Measurements from ENCODE around the gene KRTAP5-1. TPM values are rescaled to one million over a fixed set of nuclear protein-coding genes. Genes with fewer than 3 reads are reported as not detected.

Gene KRTAP5-1
- total RNA-seq, 2 experiments from 2014 or later, result not detected

- no peak overlapping the region for H3K27ac Mint-ChIP-seq
- no peak for DNase-seq
- H3K27me3 Mint-ChIP-seq, result peaks cover 15% of the 10 kb centered on the region
- H3K4me3 Mint-ChIP-seq, result peak overlapping the region; percentile 51
- peaks cover 15% of the 10 kb centered on the region for H3K4me1 Mint-ChIP-seq
- H3K9me3 Mint-ChIP-seq, result no peaks in the 10 kb centered on the region
- H3K36me3 Mint-ChIP-seq, result no peaks in the 10 kb centered on the region
Measured at GRCh38 chr11:1570896-1571759, 14.0 kb downstream of the KRTAP5-1 start.

GRCh38 chr11:1570531-1570895, 14.6 kb downstream of the KRTAP5-1 start:
- no peak overlapping the region for H3K27ac Mint-ChIP-seq
- H3K9me3 Mint-ChIP-seq, result no peaks in the 10 kb centered on the region
- H3K4me1 Mint-ChIP-seq, result peaks cover 15% of the 10 kb centered on the region
- no peak for DNase-seq
- peaks cover 14% of the 10 kb centered on the region for H3K27me3 Mint-ChIP-seq
- H3K36me3 Mint-ChIP-seq, result no peaks in the 10 kb centered on the region
- peak overlapping the region; percentile 51 for H3K4me3 Mint-ChIP-seq

- Mint-ChIP-seq H3K27ac (no peak overlapping the region), H3K36me3 (no peaks in the 10 kb centered on the region), H3K9me3 (no peaks in the 10 kb centered on the region), H3K4me1 (peaks cover 15% of the 10 kb centered on the region), H3K27me3 (peaks cover 9% of the 10 kb centered on the region), H3K4me3 (no peak overlapping the region)
- DNase-seq, result no peak
Measured at GRCh38 chr11:1570001-1570453, 15.1 kb downstream of the KRTAP5-1 start.

GRCh38 chr11:1569251-1569780, 15.8 kb downstream of the KRTAP5-1 start:
- Mint-ChIP-seq H3K4me3 (no peak overlapping the region), H3K36me3 (no peaks in the 10 kb centered on the region), H3K9me3 (no peaks in the 10 kb centered on the region), H3K27ac (no peak overlapping the region), H3K4me1 (peaks cover 15% of the 10 kb centered on the region), H3K27me3 (peaks cover 6% of the 10 kb centered on the region)
- DNase-seq, result no peak

- Mint-ChIP-seq H3K9me3 (no peaks in the 10 kb centered on the region), H3K4me1 (peaks cover 9% of the 10 kb centered on the region), H3K36me3 (no peaks in the 10 kb centered on the region), H3K4me3 (no peak overlapping the region), H3K27ac (no peak overlapping the region), H3K27me3 (peaks cover 2% of the 10 kb centered on the region)
- peak; percentile 46 for DNase-seq
Measured at GRCh38 chr11:1568441-1568911, 16.6 kb downstream of the KRTAP5-1 start.

GRCh38 chr11:1567721-1568100, 17.4 kb downstream of the KRTAP5-1 start:
- H3K4me3 Mint-ChIP-seq, result no peak overlapping the region
- H3K4me1 Mint-ChIP-seq, result peaks cover 8% of the 10 kb centered on the region
- no peaks in the 10 kb centered on the region for H3K27me3 Mint-ChIP-seq

GRCh38 chr11:1567052-1567720, 17.9 kb downstream of the KRTAP5-1 start:
- no peaks in the 10 kb centered on the region for H3K9me3 Mint-ChIP-seq
- peaks cover 8% of the 10 kb centered on the region for H3K4me1 Mint-ChIP-seq
- no peaks in the 10 kb centered on the region for H3K27me3 Mint-ChIP-seq
- no peak for DNase-seq
- H3K27ac Mint-ChIP-seq, result no peak overlapping the region
- no peak overlapping the region for H3K4me3 Mint-ChIP-seq
- H3K36me3 Mint-ChIP-seq, result no peaks in the 10 kb centered on the region

More at GRCh38 chr11:1567721-1568100, 17.4 kb downstream of the KRTAP5-1 start:
- no peak for DNase-seq
- Mint-ChIP-seq H3K36me3 (no peaks in the 10 kb centered on the region), H3K9me3 (no peaks in the 10 kb centered on the region), H3K27ac (no peak overlapping the region)

- Mint-ChIP-seq H3K27ac (no peak overlapping the region), H3K36me3 (no peaks in the 10 kb centered on the region), H3K4me3 (no peak overlapping the region), H3K27me3 (no peaks in the 10 kb centered on the region), H3K9me3 (no peaks in the 10 kb centered on the region), H3K4me1 (peaks cover 8% of the 10 kb centered on the region)
- no peak for DNase-seq
Measured at GRCh38 chr11:1566381-1567051, 18.6 kb downstream of the KRTAP5-1 start.

GRCh38 chr11:1565904-1566247, 19.2 kb downstream of the KRTAP5-1 start:
- H3K4me3 Mint-ChIP-seq, result no peak overlapping the region
- H3K27me3 Mint-ChIP-seq, result no peaks in the 10 kb centered on the region
- DNase-seq, result no peak
- no peak overlapping the region for H3K27ac Mint-ChIP-seq
- H3K4me1 Mint-ChIP-seq, result peaks cover 8% of the 10 kb centered on the region
- no peaks in the 10 kb centered on the region for H3K36me3 Mint-ChIP-seq
- H3K9me3 Mint-ChIP-seq, result no peaks in the 10 kb centered on the region

- H3K27me3 Mint-ChIP-seq, result no peaks in the 10 kb centered on the region
- no peak for DNase-seq
- peaks cover 2% of the 10 kb centered on the region for H3K4me1 Mint-ChIP-seq
- H3K4me3 Mint-ChIP-seq, result no peak overlapping the region
- H3K36me3 Mint-ChIP-seq, result no peaks in the 10 kb centered on the region
- no peaks in the 10 kb centered on the region for H3K9me3 Mint-ChIP-seq
- no peak overlapping the region for H3K27ac Mint-ChIP-seq
Measured at GRCh38 chr11:1565173-1565903, 19.7 kb downstream of the KRTAP5-1 start.

GRCh38 chr11:1564535-1565172, 20.4 kb downstream of the KRTAP5-1 start:
- no peak for DNase-seq
- Mint-ChIP-seq H3K27ac (no peak overlapping the region), H3K4me1 (no peaks in the 10 kb centered on the region), H3K27me3 (no peaks in the 10 kb centered on the region), H3K9me3 (no peaks in the 10 kb centered on the region), H3K36me3 (no peaks in the 10 kb centered on the region), H3K4me3 (no peak overlapping the region)

- Mint-ChIP-seq H3K9me3 (no peaks in the 10 kb centered on the region), H3K27me3 (no peaks in the 10 kb centered on the region), H3K4me3 (no peak overlapping the region), H3K36me3 (no peaks in the 10 kb centered on the region), H3K27ac (no peak overlapping the region), H3K4me1 (no peaks in the 10 kb centered on the region)
- no peak for DNase-seq
Measured at GRCh38 chr11:1563697-1564534, 21.2 kb downstream of the KRTAP5-1 start.

- Mint-ChIP-seq H3K27me3 (no peaks in the 10 kb centered on the region), H3K36me3 (no peaks in the 10 kb centered on the region), H3K9me3 (no peaks in the 10 kb centered on the region), H3K4me1 (no peaks in the 10 kb centered on the region), H3K27ac (no peak overlapping the region), H3K4me3 (no peak overlapping the region)
- DNase-seq, result no peak
Measured at GRCh38 chr11:1563149-1563638, 21.9 kb downstream of the KRTAP5-1 start.

Measured in activated naive CD8-positive, alpha-beta T cell treated with anti-CD3 and anti-CD28 coated beads for 36 hours (primary cell).